GM19238 (cell line): Measurements from ENCODE around the gene QRSL1.
A peak's percentile ranks its signal among the peaks of the same experiment; 100 is the strongest.
"Not testable (repeated sequence)": the region's sequence is repeated elsewhere in the genome, so short reads cannot be mapped to it uniquely, and the experiment has no call there.

Experiments
- DNase-seq: peaks from one replicate; pipeline ENCODE4 v3.0.0; 2011; ENCODE audit warnings: low spot score; ENCODE audit not compliant: insufficient read length

The QRSL1 gene

GRCh38 chr6:106677282-106677681 is 47.9 kb downstream of the QRSL1 start:
- DNase-seq: no peak

GRCh38 chr6:106684011-106684410 is 54.6 kb downstream of the QRSL1 start:
- DNase-seq: no peak

DNA sequence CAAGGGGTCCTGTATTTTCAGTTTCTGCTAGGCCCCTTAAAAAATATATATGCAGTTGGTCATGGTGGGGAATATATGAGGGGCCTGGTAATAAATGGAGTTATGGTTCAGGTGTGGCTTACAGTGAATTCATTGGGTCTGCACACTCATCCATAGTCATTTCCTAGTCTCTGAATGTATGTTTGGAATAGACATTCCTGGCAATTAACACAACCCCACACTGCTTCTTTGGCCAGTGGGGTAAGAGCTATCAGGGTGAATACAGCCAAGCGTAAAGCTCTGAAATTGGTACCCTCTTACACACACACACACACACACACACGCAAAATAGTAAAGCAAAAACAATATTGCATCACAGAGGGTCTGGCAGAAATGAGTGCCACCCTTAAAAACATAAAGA is 56.5 kb downstream of the QRSL1 start:
- DNase-seq: no peak

DNA sequence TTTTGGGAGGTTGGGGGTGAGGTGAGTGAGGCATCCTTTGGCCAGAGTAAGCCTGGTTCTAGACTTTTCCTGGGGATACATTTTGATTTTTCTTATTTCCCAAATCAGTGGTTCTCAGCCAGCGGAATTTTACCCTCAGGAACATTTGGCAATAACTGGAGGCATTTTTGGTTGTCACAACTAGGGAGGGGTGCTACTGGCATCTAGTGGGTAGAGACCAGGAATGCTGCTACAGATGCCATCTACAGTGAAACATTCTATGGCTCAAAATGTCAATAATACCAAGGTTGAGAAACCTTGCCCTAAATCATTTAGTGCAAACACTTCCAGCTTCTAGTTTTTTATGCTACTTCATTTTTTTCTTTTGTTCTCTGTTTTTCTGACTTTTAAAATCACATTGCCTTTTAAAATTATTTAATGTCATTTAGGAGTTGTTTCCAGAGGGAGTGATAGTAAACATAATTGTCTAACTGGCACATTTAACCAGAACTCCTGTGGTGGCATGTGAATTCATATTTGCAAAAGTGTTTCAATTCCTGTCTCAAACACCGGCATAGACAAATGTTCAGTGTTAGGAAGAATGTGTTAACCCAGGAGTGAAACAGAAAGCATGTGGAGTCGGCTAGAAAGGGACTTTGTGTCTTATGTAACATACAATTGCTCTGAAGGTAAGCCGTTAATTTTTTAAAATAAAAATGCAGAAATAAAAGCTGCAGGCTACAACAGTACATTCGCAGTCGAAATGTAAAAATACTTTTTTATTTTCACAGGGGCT is 59.0 kb downstream of the QRSL1 start:
- DNase-seq: no peak

- DNase-seq: no peak
Measured at GRCh38 chr6:106692112-106692818, 62.9 kb downstream of the QRSL1 start.

DNA sequence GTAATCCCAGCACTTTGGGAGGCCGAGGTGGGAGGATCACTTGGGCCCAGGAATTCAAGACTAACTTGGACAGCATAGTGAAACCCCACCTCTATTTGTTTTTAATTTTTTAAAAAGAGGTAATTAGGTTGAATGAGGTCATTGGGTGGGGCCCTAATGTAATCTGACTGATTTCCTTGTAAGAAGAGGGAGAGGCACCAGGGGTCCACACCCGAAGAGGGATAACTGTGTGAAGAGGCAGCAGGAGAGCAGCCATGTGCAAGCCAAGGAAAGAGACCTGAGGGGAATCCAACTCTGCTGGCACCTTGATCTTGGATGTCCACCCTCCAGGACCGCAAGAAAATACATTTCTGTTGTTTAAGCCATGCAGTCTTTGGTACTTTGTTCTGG is 63.4 kb downstream of the QRSL1 start:
- no peak for DNase-seq

- no peak for DNase-seq
Measured at GRCh38 chr6:106693418-106693817, 64.0 kb downstream of the QRSL1 start.

GRCh38 chr6:106694343-106694742 is 65.0 kb downstream of the QRSL1 start:
- no peak for DNase-seq

- DNase-seq: no peak
Measured at GRCh38 chr6:106700581-106700980, 71.2 kb downstream of the QRSL1 start.

- DNase-seq: not testable (repeated sequence)
Measured at GRCh38 chr6:106701201-106701600, 71.8 kb downstream of the QRSL1 start.

- DNase-seq: no peak
Measured at GRCh38 chr6:106702046-106702445, 72.7 kb downstream of the QRSL1 start.

- peak; percentile 53 for DNase-seq
Measured at GRCh38 chr6:106702451-106703110, 73.2 kb downstream of the QRSL1 start.

GRCh38 chr6:106704327-106704726 is 74.9 kb downstream of the QRSL1 start:
- DNase-seq: no peak

DNA sequence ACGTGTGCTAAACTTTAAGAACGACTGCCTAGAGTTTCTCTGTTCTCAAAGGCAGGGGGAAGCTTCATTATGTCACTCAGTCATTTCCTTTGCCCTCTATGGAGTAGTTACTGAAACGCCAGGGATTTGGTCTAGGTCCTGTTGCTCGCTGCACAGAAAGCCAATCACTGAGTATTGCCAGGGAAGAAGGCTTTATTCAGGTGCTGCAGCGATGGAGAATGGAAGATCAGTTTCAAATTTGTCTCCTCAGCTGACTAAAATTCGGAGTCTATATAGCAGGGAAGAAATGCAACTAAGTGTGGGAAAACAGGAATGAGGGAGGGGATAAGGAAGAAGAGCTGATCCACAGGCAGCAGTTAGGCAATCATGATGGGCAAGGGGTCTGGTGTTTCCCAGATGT is 75.8 kb downstream of the QRSL1 start:
- DNase-seq: no peak

- DNase-seq: no peak
Measured at GRCh38 chr6:106710580-106710979, 81.2 kb downstream of the QRSL1 start.

DNA sequence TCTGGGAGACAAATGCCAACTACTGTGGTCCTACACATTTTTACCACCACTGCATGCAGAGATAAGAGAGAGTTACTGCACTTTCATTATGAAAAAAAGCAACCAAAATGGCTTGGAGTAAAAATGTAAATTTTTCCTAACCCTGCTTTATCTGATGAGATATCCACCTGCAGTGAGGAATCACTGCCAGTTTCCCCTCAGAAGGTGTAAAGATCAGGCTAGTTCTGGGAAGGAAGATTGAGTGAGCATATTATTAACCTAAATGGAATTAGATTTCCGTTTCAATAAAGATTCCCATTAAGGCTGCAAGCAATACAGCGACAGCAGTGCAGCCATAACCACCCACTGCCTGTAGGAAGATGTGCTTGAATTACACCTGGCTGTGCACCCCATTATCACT is 84.9 kb downstream of the QRSL1 start:
- DNase-seq: no peak

DNA sequence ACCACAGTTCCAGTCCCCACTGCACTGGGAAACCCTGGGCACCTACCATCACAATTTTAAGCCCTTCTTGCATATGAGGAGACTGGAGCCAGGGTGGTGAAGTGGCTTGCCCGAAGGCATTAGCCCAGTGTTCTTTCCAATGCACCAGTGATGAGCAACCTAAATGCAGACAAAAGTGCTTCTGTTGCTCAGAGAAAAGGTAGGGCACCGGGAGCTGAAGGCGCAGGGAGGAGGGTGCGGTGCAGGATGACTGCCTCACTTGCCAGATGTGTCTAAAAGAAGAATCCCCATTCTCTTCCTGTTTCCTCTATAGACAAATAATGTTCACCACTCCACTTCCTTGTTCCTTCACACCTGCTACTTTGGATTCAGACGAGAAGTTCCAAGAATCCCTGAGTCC is 86.5 kb downstream of the QRSL1 start:
- no peak for DNase-seq

DNA sequence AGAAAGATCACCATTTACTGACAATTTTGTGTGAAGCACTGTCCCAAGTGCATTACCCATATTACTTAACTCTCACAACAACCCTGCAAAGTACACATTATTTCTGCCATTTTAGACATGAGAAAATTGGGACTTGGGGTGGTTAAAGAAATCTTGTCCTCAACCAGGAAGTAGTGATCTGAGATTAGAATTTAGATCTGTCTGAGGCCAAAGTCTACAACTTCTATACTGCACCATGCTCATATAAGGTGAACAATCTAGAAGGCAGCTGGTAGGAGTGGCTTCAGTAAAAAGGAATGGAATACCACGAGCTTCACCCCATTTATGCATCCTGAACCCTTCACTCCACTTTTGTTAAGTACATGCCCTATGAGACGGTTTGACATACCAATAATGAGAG is 87.6 kb downstream of the QRSL1 start:
- DNase-seq: no peak
